Activated CD4-positive, CD25-positive, alpha-beta regulatory T cell treated with anti-CD3 and anti-CD28 coated beads, Interleukin-2, amount 50 U/mL, for 16 hours (primary cell): ENCODE measurements around the gene TBL2.
"Not testable (repeated sequence)": the region's sequence is repeated elsewhere in the genome, so short reads cannot be mapped to it uniquely, and the experiment has no call there.

ENCODE experiments used
- DNase-seq: peaks from one replicate; pipeline ENCODE4 v3.0.0-alpha.2; 2020; ENCODE audit warnings: low read depth, low spot score

TBL2 gene

DNA sequence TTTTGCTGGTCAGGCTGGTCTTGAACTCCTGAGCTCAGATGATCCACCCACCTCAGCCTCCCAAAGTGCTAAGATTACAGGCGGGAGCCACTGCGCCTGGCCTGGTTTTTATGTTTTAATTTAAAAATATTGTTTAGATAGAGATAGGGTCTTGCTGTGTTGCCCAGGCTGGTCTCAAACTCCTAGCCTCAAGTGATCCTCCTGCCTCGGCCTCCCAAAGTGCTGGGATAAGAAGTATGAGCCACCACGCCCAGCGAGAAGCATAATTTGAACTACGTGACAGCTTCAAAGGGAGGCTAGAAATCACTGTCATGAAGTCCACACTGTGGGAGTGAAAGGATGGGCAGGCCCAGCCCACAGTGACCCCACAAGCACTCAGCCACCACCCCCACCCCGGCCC is 42.5 kb downstream of the TBL2 start:
- not testable (repeated sequence) for DNase-seq

- no peak for DNase-seq
Measured at GRCh38 chr7:73533742-73534141, 44.6 kb downstream of the TBL2 start.

DNA sequence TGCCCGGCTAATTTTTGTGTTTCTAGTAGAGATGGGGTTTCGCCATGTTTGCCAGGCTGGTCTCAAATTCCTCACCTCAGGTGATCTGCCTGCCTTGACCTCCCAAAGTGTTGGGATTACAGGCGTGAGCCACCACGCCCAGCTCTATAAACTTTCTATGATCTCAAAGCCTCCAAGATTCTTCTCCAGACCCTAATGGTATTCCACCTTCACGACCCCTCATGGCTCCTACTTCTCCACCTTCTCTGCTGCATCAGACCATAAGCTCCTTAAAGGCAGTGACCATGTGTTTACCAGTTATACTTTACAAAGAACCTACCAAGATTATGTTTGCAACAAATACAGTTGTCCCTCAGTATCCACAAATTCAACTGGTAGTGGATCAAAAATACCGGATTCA is 46.2 kb downstream of the TBL2 start:
- DNase-seq, result no peak

- DNase-seq, result no peak
Measured at GRCh38 chr7:73530800-73531199, 47.6 kb downstream of the TBL2 start.

- no peak for DNase-seq
Measured at GRCh38 chr7:73526896-73527821, 51.2 kb downstream of the TBL2 start.

- not testable (repeated sequence) for DNase-seq
Measured at GRCh38 chr7:73526158-73526494, 52.3 kb downstream of the TBL2 start.

GRCh38 chr7:73522105-73522872 is 56.1 kb downstream of the TBL2 start, which contains the start of gene BAZ1B:
Gene BAZ1B (minus strand): TSS chr7:73522293. CDS start chr7:73521933, 360 bp downstream.
- peak; percentile 95 for DNase-seq

DNA sequence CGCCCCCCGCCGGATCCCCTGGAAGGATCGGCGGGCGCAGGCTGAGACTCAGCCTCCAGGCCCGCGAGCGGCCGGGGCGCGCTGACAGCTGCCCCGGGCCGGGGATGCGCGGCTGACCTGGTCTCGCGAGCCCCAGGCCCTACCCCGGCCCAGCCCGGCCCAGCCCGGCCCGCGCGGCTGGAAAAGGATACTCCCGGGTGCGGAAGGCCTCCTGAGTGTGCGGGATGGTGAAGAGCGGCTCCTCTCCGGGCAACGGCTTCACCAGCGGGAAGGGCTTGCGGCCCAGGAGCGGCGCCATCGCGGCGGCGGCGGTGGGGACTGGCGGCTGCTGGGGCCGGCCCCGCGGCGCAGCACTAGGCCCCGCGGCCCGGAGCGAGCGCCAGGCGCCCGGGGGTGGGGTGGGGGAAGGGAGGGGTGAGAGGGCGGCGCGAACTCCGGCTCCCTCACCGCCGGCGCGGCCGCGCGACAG is 56.7 kb downstream of the TBL2 start:
- DNase-seq, result no peak

- DNase-seq, result no peak
Measured at GRCh38 chr7:73520673-73521635, 57.4 kb downstream of the TBL2 start.

- DNase-seq, result no peak
Measured at GRCh38 chr7:73519867-73520672, 58.3 kb downstream of the TBL2 start.

- no peak for DNase-seq
Measured at GRCh38 chr7:73518470-73518869, 59.9 kb downstream of the TBL2 start.
